Breast epithelium (tissue), 4 donors: ENCODE results near the gene CDH4. TPM values are rescaled to one million over a fixed set of nuclear protein-coding genes. Genes with fewer than 3 reads are reported as not detected.

Source experiments
- DNase-seq, 2 donors: peaks; one replicate each; pipeline ENCODE4 v3.0.0-alpha.2; 2019; ENCODE audit warnings: low spot score in 2 of 2
- H3K27ac ChIP-seq, 2 donors: fragments of 200-600 bp; sonication (generic) in 1 of 2; one replicate each; pipeline ENCODE4 v1.5.1; 2016 to 2019; ENCODE audit warnings: mild to moderate bottlenecking in 1 of 2
- H3K27me3 ChIP-seq, 2 donors: fragments of 200-600 bp; sonication (generic) in 1 of 2; one replicate each; pipeline versions ENCODE4 v1.5.1 to v1.6.0; 2017 to 2019; ENCODE audit warnings: control low read depth in 1 of 2, mild to moderate bottlenecking in 1 of 2
- H3K36me3 ChIP-seq: fragments of 200-600 bp; one replicate; pipeline ENCODE4 v1.5.1; 2019
- H3K4me1 ChIP-seq, 2 donors: fragments of 200-600 bp; sonication (generic); one replicate each; pipeline ENCODE4 v1.5.1; 2016 to 2019; ENCODE audit warnings: control low read depth in 1 of 2
- H3K4me3 ChIP-seq, 3 donors: fragments of 200-600 bp; sonication (generic); 1 replicate in 2 of 3; 2 replicates in 1 of 3; pipeline ENCODE4 v1.5.1; 2016 to 2019; ENCODE audit warnings: mild to moderate bottlenecking in 3 of 3, moderate library complexity in 2 of 3
- H3K9me3 ChIP-seq, 2 donors: fragments of 200-600 bp; sonication (generic) in 1 of 2; one replicate each; pipeline ENCODE4 v1.5.1; 2016 to 2019; ENCODE audit warnings: control low read depth in 1 of 2
- CTCF ChIP-seq, 3 donors: fragments of 450-650 bp; IDR thresholded peaks; one replicate each; pipeline ENCODE4 v1.5.1; 2016 to 2017; ENCODE audit warnings: antibody characterized with exemption in 3 of 3, mild to moderate bottlenecking in 3 of 3, moderate library complexity in 3 of 3
- POLR2A ChIP-seq: fragments of 450-650 bp; IDR thresholded peaks from one replicate; pipeline ENCODE4 v1.6.1; 2016; ENCODE audit warnings: antibody characterized with exemption, mild to moderate bottlenecking, moderate library complexity
- POLR2AphosphoS5 ChIP-seq, 3 donors: sonication (generic); formaldehyde crosslinking; IDR thresholded peaks; one replicate each; pipeline ENCODE4 v1.6.1; 2017; ENCODE audit warnings: antibody characterized with exemption in 3 of 3
- intact Hi-C: fragments of 100-400 bp; cut with DNase I; formaldehyde crosslinking; loops from one replicate; pipeline ENCODE4 v1.15.1; 2023; ENCODE audit warnings: low total_unique reads
- total RNA-seq, 3 donors: library from RNA; depleted of rRNA; stranded (reverse); fragments of >200 nt; gene quantifications; one replicate each; pipeline ENCODE4 v1.1.0, GENCODE V29; 2016

CDH4 gene
- total RNA-seq, 3 donors from 2014 or later: under 0.01 TPM; not detected in 2

DNA sequence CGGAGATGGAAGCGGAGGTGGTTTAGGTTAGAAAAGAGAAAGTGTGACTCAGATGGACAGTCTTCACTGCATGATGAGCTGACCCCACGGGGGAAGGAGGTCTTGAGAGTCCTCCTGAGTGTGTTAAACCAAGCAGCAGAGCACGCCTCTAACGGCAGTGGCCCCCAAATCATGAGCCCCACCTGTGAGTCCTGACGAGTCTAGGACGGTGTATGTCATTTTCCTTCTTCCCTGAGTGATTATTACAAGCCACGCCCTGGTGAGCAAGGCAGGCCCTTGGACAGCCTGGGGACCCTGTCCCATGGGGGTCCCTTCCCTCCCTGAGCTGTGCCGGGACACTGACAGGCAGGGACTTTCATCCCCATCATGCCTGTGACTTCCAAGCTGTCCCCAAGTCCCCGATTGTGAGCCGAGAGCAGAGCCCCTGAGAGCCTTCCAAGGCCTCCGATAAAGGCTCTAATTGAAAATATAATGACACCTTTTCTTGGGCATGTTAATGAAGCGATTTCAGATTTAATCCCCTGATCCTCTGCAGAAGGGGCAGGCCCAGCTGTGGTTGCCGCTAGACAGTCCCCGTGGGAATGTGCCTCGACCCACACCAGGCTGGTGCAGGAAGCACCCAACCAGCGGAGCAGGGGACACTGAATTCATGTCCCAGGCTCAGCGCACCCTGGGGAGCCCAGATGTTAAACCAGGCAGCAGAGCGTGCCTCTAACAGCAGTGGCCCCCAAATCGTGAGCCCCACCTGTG is 493.5 kb downstream of the CDH4 start:
- H3K27me3 ChIP-seq: peaks cover 0 to 5% of the 10 kb centered on the region in 2 donors
- intact Hi-C loops: no loop called here
- peaks cover 3 to 8% of the 10 kb centered on the region in 2 donors for H3K9me3 ChIP-seq
- no peaks in the 10 kb centered on the region for H3K4me1 ChIP-seq
- no peak overlapping the region for H3K4me3 ChIP-seq
- DNase-seq: no peak
- TF ChIP-seq CTCF (IDR thresholded peaks at IDR 0.05): no peak
- no peak for TF ChIP-seq POLR2A
- TF ChIP-seq POLR2AphosphoS5 (IDR thresholded peaks at IDR 0.05): no peak
- H3K36me3 ChIP-seq: no peaks in the 10 kb centered on the region
- H3K27ac ChIP-seq: no peak overlapping the region

- Histone ChIP-seq H3K36me3 (no peaks in the 10 kb centered on the region), H3K27me3 (peaks cover 0 to 5% of the 10 kb centered on the region in 2 donors), H3K4me1 (no peaks in the 10 kb centered on the region), H3K9me3 (peaks cover 8% of the 10 kb centered on the region in 2 donors), H3K27ac (no peak overlapping the region), H3K4me3 (no peak overlapping the region)
- TF ChIP-seq POLR2AphosphoS5 (IDR thresholded peaks at IDR 0.05) (no peak), POLR2A (no peak), CTCF (IDR thresholded peaks at IDR 0.05) (no peak)
- intact Hi-C loops: no loop called here
- no peak for DNase-seq
These were observed 494.1 kb downstream of the CDH4 start for GRCh38 chr20:61746147-61746646.

DNA sequence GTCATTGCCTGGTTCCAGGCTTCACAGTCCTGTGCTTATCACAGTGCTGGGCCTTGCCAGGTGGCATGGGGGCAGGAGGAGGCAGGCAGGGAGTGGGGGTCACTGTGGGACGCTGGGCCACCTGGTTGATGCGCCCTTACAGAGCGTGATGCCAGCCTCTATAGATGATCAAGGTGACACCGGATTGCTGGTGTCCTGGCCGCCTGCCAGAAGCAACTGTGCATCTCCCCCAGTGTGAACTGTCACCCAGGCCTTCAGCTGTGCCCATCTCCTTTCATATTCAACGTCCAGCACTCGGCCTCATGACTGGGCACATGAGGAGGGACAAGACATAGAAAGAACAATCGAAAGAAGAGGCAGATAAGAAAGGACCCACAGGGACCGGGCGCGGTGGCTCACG is 494.7 kb downstream of the CDH4 start:
- peaks cover 8 to 12% of the 10 kb centered on the region in 2 donors for H3K9me3 ChIP-seq
- intact Hi-C loops: no loop called here
- DNase-seq: no peak
- H3K4me3 ChIP-seq: no peak overlapping the region
- H3K27me3 ChIP-seq: peaks cover 0 to 5% of the 10 kb centered on the region in 2 donors
- no peaks in the 10 kb centered on the region for H3K4me1 ChIP-seq
- TF ChIP-seq CTCF (IDR thresholded peaks at IDR 0.05) (no peak), POLR2AphosphoS5 (IDR thresholded peaks at IDR 0.05) (no peak), POLR2A (no peak)
- no peaks in the 10 kb centered on the region for H3K36me3 ChIP-seq
- H3K27ac ChIP-seq: no peak overlapping the region

- Histone ChIP-seq H3K4me1 (no peaks in the 10 kb centered on the region), H3K4me3 (no peak overlapping the region), H3K27me3 (peaks cover 0 to 3% of the 10 kb centered on the region in 2 donors), H3K27ac (no peak overlapping the region), H3K9me3 (peaks cover 8 to 14% of the 10 kb centered on the region in 2 donors), H3K36me3 (no peaks in the 10 kb centered on the region)
- no peak for DNase-seq
- intact Hi-C loops: no loop called here
- no peak for TF ChIP-seq CTCF (IDR thresholded peaks at IDR 0.05)
- TF ChIP-seq POLR2AphosphoS5 (IDR thresholded peaks at IDR 0.05): no peak
- no peak for TF ChIP-seq POLR2A
These were observed 496.3 kb downstream of the CDH4 start for GRCh38 chr20:61748376-61748775.

- DNase-seq: peak in 1 of 2 donors; percentile 15
- Histone ChIP-seq H3K36me3 (no peaks in the 10 kb centered on the region), H3K9me3 (peaks cover 8 to 14% of the 10 kb centered on the region in 2 donors), H3K27ac (no peak overlapping the region), H3K4me3 (no peak overlapping the region), H3K27me3 (no peaks in the 10 kb centered on the region), H3K4me1 (no peaks in the 10 kb centered on the region)
- TF ChIP-seq CTCF (IDR thresholded peaks at IDR 0.05) (no peak), POLR2AphosphoS5 (IDR thresholded peaks at IDR 0.05) (no peak), POLR2A (no peak)
- intact Hi-C loops: no loop called here
These were observed 497.5 kb downstream of the CDH4 start for GRCh38 chr20:61749406-61750075.
